ENCODE results near the gene SH2D2A.

The SH2D2A gene

DNA sequence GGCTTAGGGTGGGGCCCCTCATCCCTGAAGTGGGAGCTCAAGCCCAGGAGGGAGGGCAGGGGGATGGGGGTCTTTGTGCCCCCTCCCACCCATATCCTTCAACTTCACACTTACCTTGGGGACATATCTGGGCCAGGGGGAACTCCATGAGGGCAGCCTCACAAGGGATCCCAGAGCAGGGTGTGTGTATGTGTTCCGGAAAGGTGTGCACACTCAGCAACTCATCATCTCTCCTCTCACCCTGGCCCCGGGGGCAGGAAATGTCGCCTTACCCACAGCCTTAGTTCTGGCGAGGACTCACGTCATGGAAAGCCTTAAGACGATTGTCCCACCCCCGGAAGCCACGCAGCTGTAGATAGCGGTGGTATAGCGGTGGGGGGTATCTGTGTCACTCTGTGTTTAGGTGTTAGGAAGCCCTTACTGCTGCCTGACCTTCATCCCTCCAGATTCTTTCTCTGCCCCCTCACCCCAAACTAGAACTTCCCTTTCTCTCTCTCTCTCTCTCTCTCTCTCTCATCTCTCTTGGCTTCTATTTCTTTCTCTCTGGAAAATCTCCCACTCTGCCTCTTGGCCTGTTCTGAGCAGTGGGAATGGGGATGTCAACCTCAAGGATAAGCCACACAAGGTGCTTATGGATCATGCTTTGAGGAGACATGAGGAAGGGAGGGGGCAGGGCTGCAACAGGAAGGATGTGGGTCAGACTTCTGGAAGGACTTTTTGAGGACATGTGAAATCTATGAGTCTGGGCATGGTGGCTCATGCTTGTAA, at the start of gene SH2D2A:
SH2D2A (minus strand) TSS at position 288 of the 768 bp plus-strand sequence; CDS start at position 148, 140 bp downstream.
- peak; percentile 94 for DNase-seq (ENCODE audit: low spot score)

DNA sequence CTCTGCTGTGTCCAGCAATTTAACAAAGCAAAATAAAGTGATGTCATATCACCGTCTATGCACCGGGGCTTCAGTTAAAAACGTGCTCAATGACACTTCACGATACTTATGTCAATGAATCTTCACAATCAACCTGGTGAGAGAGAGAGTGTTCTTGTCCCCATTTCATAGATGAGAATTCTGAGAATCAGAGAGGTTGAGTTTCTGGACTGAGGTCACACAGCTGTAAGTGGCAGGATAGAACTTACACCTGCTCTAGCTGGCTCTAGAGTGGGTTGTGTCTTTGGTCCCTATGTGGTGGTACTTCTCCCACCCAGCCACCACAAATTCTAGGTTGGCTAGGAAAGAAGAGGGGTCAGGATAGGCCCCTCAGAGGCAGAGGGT, 49.2 kb upstream of the SH2D2A start:
- no peak for DNase-seq (ENCODE audit: low spot score)

- DNase-seq (ENCODE audit: low spot score), result no peak
Observed at GRCh38 chr1:156865258-156865657, 48.6 kb upstream of the SH2D2A start.

- DNase-seq (ENCODE audit: low spot score), result no peak
Observed at GRCh38 chr1:156864796-156865195, 48.1 kb upstream of the SH2D2A start.

- DNase-seq (ENCODE audit: low spot score), result no peak
Observed at GRCh38 chr1:156863631-156864030, 47.0 kb upstream of the SH2D2A start.

- DNase-seq (ENCODE audit: low spot score), result no peak
Observed at GRCh38 chr1:156862997-156863599, 46.5 kb upstream of the SH2D2A start.

- DNase-seq (ENCODE audit: low spot score), result no peak
Observed at GRCh38 chr1:156862584-156862983, 45.9 kb upstream of the SH2D2A start.

DNA sequence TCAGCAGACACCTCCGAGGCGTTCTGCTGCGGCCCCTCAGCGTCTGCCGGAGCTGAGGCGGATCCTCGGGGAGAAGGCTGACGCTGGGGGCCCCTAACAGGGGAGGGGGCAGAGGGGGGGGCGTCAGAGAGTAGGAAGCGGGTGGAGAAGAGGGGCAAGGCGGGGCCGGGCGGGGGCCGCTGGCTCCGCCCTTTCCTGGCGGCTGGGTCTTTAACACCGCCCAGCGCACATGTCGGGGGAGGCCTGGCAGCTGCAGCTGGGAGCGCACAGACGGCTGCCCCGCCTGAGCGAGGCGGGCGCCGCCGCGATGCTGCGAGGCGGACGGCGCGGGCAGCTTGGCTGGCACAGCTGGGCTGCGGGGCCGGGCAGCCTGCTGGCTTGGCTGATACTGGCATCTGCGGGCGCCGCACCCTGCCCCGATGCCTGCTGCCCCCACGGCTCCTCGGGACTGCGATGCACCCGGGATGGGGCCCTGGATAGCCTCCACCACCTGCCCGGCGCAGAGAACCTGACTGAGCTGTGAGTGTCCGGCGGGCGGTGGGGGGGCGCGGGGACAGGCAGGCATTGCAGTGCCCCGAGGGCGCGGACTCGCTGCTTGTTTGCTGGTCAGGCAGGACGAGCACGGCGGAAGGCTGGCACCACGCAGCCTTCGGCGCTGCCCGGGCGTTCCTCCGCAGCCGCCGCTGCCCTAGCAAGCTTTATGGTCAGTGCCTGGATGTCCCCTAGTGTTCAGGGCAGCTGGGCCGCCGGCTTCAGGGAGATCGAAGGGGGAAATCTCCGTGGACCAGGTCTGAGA, 44.2 kb upstream of the SH2D2A start, which contains the start of gene NTRK1:
NTRK1 (plus strand) TSS at position 238 of the 796 bp plus-strand sequence; CDS start at position 308, 70 bp downstream.
- peak; percentile 39 for DNase-seq (ENCODE audit: low spot score)

DNA sequence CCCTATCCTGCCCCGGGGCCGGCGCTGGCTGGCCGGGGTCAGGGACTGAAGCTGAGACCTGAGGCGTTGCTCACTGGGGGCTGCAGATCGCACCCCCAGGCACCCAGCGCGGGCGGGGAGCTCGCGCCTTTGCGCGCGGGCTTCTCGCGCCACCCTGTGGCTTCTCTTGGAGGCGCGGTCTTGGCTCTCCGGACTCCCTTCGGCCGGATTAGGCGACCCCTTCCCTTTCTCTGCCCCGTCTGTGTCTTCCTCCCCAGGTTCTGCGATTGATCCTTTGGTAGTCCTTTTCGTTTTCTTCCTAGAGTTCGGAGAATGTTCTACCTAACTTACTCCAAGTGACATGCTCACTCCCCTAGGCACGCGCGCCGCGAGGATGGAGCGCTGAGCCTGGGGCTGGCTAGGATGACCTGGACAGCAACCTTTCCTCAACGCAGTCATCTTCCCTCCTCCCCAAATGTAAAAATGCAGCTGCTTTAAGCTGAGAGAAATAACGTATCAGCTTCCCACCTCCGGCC, 43.5 kb upstream of the SH2D2A start:
- DNase-seq (ENCODE audit: low spot score), result peak; percentile 40

DNA sequence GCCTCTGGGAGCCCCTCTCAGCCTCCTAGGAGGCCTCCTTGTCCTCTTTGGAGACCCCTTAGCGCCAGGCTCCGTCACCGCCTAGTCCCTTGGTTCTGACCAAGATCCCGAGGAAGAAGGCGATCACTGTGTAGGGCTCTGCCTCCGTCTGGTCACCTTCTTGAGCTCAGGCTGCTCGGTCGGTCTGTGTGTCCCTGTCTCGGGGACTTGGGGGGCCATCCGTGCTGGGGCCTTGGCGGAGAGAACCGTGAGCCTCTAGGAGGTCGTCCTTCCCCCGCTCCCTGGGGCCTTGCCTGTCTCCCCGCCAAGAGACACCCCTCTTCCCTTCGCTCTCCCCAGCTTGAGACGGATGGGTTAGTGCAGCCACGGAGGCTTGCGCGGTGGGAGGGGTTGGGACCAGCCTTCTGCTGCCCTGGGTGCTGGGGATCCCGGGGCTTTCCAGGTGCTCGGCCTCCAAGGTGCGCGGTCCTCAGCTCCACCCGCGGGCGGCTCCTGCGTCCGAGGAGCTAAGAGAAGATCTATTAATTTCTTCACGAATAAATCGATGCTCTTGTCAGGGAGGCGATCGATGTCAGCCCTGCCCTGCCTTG, 43.0 kb upstream of the SH2D2A start:
- DNase-seq (ENCODE audit: low spot score), result no peak

DNA sequence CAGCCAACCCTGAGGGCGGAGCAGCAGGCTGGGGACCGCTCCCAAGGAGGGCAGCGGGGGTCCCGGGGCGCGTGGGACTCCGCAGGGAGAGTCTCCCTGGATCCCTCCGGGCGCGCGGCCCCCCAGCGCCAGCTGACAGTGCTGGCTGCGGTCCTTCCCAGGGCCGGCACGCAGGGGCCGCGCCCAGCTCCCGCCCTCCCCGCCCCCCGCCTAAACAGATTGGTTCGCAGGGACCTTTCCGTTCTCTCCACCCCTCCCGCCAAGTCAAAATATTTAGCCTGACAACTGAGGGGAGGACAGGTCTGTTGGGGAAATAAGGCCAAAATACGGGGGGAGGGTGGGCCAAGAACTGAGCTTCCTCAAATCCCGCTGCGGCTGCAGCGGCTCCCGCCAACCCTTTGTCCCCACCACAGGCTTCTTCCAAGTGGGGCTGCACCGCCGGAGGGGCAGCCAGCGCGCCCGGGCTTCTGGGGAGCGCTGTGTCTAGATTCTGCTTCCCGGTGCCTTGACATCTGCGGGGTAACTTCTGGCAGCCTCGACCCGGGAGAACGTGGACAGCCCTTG, 42.4 kb upstream of the SH2D2A start, which contains the start of gene INSRR:
INSRR (minus strand) TSS at position 159 of the 564 bp plus-strand sequence. CDS start 496 bp downstream, outside the sequence.
- DNase-seq (ENCODE audit: low spot score), result no peak

DNA sequence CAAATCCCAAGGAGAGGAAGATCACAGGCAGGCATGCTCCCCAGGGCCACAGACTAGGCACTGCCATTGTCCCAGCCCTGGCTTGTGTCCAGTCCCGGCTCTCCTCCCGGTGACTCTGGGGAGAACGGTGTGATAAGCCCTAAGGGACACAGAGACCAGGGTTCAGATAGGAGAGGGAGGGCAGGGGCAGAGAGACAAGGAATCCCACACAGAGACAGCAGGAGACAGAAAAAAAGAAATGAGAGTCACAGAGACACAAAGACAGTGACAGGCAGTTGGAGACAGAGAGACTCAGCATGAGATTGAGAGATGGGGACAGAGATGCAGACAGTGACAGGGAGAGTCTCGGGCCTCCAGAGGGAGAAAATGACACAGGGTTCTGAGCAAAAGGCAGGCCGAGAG, 41.9 kb upstream of the SH2D2A start:
- no peak for DNase-seq (ENCODE audit: low spot score)

- no peak for DNase-seq (ENCODE audit: low spot score)
Observed at GRCh38 chr1:156857532-156857931, 40.9 kb upstream of the SH2D2A start.

DNA sequence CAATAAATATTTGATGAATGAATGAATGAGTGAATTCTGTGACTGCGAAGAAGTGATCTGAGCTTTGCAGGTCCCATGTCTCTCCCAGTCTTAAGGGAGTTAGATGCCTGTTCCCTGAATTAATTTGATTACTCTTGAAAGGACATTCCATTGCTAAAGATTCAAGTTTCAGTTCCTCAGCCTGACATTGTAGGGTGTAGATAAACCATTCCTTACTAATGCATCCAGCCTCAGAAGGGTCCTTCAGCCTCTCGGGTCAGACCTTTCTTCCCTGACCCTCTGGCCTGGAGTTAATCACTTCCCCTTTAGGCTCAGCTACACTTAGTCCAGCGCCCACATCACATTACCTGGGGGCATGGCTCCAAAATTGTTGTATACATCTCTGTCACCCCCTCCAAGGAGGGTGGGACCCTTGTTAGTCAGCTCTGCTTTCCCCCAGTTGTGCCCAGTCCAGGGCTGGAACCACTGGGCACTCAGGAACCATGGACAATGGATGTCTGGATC, 39.7 kb upstream of the SH2D2A start:
- no peak for DNase-seq (ENCODE audit: low spot score)

GRCh38 chr1:156854634-156855033, 38.0 kb upstream of the SH2D2A start:
- DNase-seq (ENCODE audit: low spot score), result no peak

- no peak for DNase-seq (ENCODE audit: low spot score)
Observed at GRCh38 chr1:156853761-156854160, 37.1 kb upstream of the SH2D2A start.

DNA sequence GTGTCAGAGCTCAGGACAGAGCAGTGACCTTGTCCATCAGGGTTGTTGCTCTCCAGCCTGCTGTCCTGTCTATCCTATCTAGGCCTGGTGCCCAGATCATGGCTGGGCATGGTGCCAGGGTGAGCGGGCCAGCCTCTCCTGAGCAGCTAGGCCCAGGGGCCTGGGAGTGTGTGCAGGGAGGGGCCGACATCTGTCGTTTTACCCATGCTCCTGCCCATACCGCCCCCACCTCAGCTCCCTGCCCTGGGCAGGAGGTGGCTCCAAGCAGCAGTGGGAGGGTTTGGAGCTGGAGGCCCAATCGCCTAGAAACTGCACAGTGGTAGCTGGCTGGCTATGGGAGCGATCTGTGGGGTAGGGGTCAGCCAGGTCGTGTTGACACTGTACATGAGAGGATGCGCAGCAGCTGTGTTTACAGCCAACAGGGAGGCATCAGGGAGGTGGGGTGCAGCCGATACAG, 35.8 kb upstream of the SH2D2A start:
- no peak for DNase-seq (ENCODE audit: low spot score)

- DNase-seq (ENCODE audit: low spot score), result no peak
Observed at GRCh38 chr1:156851779-156852417, 35.2 kb upstream of the SH2D2A start.

DNA sequence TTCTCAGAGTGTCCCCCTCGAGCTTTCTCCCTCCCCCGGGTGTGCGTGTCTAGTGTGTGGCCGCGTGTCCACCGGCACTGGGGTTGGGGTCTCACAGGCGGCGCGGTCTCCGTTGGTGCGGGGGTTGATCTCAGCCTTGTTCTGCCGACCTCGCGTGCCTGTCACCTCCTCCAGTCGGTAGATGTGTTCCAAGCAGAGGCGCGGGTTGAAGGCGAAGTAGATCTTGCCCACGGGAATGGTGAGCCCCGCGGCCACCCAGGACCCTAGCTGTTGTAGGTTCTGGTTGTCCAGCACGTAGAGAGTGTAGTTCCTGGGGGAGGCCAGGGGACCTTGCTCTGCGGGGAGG, 32.5 kb upstream of the SH2D2A start:
- no peak for DNase-seq (ENCODE audit: low spot score)

DNA sequence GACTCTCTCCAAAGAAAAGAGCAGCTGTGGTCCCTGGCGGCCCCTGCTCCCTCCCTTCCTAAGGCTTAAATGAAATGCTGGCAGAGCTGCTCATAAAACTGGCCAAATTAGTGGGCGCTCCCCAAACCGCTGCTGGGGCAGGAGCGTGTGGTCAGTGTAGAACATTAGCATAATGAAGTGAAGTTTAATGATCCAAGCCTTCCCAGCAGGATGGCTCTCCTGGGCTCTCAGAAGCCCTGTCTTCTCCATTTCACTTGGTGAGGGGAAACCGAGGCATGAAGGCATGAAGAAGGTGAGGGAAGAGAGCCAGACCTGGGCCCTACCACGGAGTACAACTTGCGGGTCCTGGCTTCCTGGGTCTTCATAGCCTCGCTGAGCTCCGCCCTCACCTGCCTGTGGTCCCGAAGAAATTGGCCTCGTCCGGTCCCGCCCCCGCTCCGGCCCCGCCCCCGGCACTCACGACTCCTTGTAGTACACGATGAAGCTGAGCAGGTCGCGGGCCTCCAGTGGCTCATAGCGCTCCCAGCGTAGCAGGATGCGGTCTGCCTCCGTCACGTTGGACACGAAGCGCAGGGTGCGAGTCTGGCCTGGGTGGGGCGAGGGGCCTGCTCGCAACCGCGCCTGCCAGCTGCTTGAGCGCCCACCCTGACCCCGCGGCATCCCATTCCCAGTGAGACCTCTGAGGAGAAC, 32.0 kb upstream of the SH2D2A start:
- peak; percentile 84 for DNase-seq (ENCODE audit: low spot score)

Measured in CD4-positive, alpha-beta T cell treated with Interleukin-6 at 100 ng/mL for 8 hours (primary cell).